Middle frontal gyrus (tissue), 1 donor: ENCODE results near the gene KRTAP10-10.
"Not testable (repeated sequence)": the region's sequence is repeated elsewhere in the genome, so short reads cannot be mapped to it uniquely, and the experiment has no call there.

Source experiments
- DNase-seq: peaks from one replicate; pipeline ENCODE4 v3.0.0-alpha.2; 2015; ENCODE audit warnings: low spot score; ENCODE audit errors: extremely low spot score

Gene KRTAP10-10

DNA sequence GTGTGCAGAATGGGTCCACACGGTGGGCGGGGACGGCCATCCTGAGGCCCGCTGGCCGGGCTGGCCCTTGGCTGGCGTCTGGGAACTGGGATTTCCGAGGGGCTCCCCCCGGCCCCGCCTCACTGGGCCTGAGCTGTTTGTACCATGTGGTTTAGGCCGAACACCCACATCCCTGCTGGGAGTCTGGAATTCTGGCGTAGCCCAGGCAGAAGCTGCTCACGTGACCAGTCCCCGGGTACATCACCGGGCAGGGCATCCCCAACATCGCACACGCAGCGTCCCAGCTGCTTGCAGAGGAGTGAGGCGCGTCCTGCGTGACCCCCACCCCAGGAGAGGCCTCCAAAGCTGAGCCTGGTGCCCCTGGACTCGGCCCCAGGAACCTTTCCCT is 34.7 kb upstream of the KRTAP10-10 start:
- DNase-seq, result no peak

DNA sequence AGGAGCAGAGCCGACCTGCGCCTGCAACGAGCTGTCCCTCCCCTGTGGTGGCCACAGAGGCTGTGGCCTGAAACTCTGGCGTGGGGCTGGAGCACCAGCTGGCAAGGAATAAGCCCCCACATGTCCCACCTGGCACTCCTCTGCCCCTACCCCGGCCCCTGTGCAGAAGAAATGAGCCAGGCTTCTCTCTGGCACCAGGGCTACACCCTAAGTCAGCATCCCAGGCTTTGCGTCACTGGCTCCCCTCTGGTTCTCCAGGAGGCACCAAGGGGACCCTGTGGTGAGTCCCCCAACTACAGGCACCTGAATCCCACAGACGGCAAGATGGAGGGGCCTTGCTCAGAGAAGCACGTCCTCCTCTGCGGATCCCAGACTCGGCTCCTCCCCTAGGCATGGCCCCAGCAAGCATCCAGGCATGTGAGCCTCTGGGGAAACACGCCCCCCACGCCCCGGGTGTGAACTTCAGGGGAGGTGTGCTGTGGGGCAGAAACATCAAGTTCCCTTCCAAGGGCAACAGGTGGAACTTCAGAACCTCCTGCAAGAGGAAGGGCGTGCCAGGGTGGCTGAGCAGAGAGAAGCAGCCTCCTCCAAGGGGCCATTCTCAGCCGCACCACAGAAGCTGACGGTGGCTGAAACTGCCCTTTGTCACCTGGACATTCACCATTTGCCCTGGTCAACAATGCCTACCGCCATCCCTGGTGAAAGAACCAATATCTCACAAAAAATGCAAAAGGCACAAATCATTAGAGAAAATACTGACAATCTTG is 33.9 kb upstream of the KRTAP10-10 start:
- no peak for DNase-seq

DNA sequence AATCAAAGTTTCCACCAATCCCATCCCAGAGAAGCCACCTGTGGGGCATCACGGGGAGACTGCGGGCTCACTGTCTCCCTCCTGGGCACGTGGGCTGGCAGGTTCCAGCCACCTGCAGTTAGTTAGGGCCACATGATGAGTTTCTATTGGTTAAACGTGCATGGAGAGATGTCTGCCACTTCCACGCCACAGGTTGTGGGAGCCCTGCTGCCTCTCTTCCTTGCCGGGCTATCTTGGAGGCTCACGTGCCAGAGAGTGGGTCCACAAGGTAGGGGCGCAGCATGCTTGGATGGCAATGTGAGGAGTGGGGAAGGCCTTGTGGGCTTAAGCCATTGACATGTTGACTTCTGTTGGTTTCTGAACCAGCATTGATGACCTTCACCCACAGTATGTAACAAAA is 33.2 kb upstream of the KRTAP10-10 start:
- DNase-seq, result no peak

DNA sequence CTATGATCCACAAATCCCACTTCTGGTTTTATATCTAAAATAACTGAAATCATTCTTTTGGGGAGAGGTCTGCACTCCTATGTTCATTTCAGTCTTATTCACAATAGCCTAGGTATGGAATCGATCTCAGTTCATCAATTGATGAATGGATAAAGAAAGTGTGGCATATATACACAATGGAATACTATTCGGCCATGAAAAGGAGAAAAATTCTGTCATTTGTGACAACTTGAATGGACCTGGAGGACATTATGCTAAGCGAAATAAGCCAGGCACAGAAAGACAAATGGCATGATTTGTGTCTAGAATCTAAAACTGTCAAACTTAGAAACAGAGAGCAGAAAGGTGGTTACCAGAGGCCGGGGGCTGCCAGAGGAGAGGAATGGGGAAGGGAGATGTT is 30.7 kb upstream of the KRTAP10-10 start:
- DNase-seq, result no peak

DNA sequence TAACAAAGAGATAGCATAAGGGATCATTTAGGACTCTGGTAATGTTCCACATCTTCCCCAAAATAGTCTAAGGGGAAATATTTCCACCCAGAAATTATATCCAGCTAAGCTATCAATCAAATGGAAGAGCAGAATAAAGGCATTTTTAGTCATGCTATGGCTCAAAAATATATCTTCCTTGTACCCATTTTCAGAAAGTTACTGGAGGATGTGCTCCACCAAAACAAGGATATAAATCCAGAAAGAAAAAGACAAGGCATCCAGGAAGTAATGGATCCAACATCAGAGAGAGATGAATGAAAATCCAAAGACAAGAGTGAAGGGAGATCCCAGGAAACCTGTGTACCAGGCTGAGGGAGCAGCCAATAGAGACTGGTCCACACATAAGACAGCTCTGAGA is 28.0 kb upstream of the KRTAP10-10 start:
- no peak for DNase-seq

DNA sequence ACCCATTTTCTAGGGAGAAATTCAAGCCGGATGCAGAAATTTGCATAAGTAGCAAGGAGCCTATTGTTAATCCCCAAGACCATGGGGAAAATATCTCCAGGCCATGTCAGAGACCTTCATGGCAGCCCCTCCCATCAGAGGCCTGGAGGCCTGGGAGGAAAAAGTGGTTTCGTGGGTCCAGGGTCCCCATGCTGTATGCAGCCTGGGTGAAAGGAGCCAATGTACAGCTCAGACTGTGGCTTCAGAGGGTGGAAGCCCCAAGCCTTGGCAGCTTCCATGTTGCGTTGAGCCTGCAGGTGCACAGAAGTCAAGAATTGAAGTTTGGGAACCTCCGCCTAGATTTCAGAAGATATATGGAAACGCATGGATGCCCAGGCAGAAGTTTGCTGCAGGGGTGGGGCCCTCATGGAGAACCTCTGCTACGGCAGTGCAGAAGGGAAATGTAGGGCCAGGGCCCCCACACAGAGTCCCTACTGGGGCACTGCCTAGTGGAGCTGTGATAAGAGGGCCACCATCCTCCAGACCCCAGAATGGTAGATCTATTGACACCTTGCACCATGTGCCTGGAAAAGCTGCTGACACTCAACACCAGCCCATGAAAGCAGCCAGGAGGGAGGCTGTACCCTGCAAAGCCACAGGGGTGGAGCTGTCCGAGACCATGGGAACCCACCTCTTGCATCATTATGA is 26.9 kb upstream of the KRTAP10-10 start:
- not testable (repeated sequence) for DNase-seq

DNA sequence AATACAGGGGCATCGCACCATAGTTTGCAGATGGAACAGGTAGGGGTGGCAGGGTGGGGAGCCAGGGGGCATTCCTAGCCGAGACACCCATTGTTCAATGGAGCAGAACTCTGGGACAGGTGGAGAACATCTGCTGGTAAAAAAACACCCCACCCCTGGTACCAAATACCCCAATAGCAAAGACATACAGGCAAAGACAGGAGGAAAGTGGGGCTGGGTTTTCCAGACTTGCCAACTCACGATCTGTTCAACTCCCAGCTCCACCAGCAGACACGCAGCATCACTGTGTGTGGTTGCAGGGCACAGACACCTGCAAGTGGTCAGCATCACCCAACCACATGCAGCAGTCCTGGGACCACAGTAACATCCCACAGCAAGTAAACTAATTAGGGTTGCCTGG is 25.6 kb upstream of the KRTAP10-10 start:
- no peak for DNase-seq

DNA sequence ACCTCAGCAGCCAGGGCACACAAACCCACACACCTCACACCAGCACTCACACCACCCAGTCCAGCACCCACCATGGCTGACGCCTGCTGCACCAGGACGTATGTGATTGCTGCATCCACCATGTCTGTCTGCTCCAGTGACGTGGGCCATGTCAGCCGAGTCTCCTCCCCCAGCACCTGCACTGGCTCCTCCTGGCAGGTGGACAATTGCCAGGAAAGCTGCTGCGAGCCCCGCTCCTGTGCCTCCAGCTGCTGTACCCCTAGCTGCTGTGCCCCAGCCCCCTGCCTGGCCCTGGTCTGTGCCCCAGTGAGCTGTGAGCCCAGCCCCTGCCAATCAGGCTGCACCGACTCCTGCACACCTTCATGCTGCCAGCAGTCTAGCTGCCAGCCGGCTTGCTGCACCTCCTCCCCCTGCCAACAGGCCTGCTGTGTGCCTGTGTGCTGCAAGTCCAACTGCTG is 25.1 kb upstream of the KRTAP10-10 start, which contains the start of gene KRTAP10-8:
KRTAP10-8 (plus strand) TSS at position 51 of the 458 bp plus-strand sequence; CDS start at position 73, 22 bp downstream.
- DNase-seq, result no peak

DNA sequence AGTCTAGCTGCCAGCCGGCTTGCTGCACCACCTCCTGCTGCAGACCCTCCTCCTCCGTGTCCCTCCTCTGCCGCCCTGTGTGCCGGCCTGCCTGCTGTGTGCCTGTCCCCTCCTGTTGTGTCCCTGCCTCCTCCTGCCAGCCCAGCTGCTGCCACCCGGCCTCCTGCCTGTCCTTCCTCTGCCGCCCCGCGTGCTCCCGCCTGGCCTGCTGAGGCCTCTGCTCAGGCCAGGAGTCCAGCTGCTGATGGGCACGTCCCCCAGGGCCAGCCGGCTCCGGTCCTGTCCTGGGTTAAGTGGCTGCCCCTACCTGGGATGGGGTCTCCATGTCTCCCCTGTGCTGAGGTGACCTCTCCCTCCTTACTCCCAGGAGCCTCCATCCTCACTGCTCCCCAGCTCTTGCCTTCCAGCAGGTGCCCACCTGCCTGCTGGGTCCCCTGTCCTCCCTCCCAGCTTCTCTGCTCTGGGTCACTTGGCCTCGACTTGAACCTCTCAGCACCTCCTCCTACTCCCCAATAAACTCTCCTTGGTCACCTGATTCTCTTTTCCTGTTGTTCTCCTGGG is 24.4 kb upstream of the KRTAP10-10 start:
- no peak for DNase-seq

DNA sequence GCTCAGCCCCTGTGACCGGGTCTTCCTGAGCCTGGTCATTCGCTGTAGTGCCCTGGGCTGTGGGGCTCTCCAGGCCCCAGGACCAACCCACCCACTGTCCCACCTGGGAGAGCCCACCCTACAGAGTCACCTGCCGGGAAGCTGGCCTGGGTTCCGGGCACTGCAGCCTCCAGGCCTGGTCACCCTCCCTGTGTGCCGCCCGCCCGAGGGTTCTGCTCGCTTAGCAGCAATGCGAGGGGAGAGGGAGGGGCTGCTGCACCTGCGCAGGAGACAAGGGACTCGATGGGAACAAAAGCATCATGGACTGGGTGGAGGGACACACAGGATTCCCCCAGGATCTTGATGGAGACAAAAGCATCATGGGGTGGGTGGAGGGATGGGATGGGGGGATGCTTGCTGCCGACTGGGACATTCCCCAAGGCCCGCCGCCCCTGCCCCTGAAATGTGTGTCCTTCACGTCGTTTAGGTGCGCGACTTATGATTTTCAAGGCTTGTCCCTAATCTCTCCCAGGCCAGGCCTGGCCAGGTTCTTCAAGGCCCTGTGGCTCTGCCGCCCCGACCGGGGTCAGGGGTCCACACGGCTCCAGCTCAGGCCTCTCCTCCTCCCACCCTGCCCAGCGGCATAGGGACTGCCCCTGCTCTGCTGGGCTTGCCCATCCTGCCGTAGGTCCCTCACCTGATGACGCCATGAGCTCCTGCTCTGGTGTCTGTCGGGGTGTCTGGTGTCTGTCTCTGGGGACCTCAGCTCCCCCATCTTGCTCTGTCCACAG is 23.6 kb upstream of the KRTAP10-10 start:
- no peak for DNase-seq

DNA sequence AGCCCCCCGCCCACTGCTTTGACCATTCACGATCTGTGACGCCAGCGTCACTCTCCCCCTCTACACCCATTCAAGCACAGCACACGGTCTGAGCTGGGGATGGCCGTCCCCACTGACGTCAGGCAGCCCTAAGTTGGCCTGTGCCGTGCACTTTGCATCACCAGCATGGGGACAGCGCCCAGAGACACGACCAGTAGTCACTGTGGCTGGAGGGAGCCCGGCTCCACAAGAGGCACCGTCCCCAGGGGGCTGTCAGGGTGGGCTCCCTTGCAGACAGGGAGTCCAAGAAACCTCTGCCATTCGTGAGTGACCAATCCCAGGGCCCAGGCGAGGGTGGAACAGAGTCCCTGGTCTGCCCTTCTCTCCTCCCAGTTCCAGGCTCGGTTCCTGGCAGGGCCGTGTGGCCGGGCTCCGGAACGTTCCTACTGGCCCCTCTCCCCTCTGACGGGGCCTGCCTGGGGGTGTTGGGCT is 23.0 kb upstream of the KRTAP10-10 start:
- DNase-seq, result no peak

DNA sequence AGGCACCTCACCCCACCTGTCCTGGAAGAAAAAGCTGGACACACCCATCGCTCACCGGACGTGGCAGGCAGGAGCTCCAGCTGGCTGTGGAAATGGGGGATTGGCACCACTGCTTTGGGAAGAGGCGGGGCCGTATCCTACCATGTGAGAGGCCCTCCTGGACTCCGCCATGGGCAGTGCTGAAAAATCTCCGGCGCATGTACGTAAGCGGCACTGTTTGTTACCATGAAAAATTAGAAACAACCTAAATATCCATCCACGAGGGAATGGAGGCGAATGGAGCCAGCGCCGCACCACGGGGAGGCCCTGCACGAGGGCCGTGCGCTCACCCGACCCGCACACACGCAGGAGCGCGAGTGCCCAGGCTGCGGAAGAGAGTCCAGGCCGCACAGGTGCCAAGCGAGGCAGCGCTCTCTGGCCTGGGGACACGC is 22.2 kb upstream of the KRTAP10-10 start:
- DNase-seq, result no peak

DNA sequence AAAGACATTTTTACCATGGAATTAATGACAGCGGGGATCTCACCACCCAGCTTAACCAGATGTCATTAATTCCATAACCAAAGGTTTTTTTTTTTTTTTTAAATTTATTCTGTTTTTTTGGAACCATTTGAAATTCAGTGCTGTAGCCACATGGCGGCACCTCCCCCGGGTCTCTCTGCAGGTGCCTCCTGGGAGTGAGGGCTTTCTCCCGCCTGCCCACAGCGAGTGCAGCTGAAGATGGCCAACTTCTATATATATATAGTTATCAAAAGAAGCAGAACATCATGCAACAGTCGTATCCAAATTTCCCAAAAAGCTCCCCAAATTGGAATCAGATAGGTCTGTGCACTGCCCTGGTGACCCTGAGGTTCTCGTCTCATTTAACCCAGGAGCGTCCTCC is 21.7 kb upstream of the KRTAP10-10 start:
- no peak for DNase-seq

DNA sequence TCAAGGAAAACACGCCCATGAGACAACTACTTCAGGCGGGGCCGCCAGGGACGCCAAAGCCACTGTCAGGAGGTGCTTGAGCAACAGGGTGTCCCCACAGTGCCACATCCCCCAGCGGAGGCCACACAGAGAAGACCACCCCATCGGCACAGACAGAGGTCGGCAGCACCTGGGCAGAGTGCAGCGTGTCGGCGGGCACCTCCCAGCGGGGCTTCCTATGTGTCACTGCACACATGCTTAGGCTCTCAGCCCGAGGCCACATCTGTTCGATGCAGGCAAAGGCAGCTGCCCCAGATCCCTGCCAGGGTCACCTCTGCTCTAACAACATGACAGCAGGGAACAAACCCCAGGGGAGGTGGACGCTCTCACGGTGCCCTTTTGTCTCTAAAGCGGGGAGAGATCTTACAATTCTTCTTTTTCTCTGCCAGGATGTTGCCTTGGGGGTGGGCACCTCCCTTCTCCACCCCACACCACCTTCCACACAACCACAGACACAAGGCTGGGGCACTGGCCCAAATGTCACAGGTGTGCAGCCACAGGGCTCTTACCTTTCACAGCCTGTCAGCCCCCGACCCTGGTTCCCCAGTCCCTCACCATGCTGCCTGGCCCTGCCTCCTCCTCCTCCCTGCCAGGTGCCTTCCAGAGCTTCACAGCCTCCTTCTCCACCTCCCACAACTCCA is 21.1 kb upstream of the KRTAP10-10 start:
- no peak for DNase-seq

DNA sequence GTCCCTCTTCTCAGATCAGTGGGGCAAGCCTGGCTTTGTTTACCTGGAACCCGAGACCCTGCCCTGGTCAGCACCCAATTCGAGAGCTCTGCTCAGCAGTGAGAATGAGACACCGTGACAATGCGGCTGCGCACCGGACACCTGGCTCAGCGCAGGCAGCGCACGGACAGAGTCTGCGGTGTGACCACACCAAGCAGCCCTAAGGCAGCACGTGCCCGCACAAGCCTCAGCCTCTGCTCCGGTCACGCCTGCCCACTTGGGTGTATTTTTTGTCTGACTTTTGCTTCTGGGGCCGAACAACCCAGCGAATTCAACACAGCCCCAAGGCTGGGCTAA is 20.6 kb upstream of the KRTAP10-10 start:
- no peak for DNase-seq

DNA sequence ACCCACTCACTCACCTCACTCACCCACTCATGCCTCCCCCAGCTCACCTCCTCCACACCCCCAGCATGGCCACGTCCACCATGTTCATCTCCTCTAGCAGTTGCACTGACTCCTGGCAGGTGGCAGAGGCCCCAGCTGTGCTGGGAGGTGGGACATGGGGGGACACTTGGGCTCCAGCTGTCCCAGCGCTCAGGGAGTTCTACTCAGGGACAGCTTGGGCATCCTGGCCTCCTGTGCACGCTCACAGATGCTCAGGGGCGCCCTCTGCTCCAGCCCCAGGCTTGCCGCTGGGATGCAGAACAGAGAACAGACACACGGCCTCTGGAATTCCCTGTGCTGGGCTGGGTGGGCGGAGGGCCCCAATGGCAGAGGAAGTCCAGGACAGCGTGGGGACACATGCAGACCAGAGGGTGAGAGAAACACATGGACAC is 20.1 kb upstream of the KRTAP10-10 start:
- no peak for DNase-seq

DNA sequence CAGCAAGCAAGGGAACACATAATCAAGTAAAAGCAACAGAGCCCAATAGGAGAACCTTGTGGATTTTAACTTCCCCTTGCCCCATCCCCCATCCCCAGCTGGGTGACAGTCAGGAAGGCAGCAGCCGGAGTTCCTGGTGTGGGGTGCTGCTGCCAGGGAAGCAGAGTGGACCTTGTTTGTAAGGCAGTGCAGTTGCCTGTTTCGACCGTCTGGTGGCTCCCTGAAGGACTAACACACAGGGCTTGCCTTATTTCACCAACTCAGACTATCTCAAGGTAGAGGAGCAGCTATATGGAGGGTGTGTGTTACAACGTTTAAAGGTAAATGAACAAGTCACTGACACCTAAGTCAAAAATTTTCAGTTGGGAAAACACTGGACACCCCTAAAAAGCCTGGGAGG is 18.7 kb upstream of the KRTAP10-10 start:
- DNase-seq, result no peak

DNA sequence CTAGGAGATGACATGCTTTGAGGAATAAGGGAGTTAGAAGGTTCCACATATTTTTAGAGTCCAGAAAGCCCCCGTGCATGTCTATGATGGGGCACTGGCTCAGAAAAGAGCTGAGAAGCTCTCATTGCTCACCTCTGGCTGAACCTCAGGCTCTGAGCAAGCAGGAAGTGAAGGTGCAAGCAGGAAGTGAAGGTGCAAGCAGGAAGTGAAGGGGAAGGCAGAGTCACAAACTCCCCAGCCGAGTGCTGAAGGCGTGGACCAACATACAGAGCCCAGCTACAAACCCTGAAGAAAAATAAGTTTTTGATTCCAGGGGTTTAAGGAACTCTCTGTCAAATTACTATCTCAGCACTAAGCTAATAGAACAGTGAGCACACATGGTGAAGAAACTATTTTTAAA is 18.2 kb upstream of the KRTAP10-10 start:
- no peak for DNase-seq

DNA sequence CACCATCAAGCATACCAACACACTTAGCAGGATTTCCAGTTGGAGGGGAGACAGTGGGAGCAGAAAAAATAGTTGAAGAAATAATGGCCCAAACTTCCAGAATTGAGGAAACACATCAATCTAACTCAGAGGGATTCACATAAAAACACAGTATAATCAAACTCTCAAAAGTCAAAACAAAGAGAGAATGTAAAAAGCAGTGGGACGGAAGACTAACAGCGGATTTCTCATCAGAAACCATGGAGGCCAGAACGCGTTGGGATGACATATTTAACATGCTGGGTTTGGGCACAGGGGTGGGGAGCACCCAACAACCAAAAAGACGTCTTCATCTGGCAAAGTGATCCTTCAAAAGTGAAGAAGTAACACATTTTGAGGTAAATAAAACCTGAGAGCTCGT is 17.3 kb upstream of the KRTAP10-10 start:
- DNase-seq, result no peak

DNA sequence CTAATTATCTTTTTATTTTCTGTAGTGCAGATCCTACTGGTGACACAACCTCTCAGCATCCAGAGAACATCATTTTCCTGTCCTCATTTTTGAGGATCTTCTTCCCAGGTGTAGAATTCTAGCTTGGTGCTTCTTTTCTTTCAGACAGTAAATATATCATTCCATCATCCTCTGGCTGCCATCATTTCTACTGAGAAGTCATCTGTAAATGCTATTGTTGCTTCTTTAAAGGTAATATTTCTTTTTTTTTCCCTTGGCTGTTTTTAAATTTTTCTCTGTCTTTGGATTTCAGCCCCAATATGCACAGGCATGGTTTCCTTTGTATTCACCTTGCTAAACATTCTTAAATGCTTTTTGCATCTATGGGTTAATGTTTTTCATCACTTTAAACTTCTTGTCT is 13.6 kb upstream of the KRTAP10-10 start:
- no peak for DNase-seq

DNA sequence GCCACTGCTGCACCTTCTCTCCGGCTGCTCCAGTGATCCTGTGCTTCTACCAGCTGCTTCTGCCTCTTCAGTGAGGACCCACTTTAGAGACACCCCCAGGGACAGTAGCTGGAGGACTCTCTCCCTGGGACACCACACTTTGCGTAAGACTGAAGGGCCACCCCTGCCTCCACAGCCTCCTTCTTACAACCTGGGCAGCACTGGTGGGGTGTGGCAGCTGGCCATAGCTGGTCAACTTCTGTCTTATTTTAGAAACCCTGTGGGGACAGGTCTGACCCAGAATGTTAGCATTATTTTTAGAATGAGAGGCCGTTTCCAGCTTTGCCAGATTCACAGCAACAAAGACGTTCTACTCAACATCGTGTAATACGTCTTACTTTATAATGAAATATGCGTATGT is 11.4 kb upstream of the KRTAP10-10 start:
- DNase-seq, result no peak
